Natural killer cell (primary cell): ENCODE results near the gene GPER1. TPM values are rescaled to one million over a fixed set of nuclear protein-coding genes. Genes with fewer than 3 reads are reported as not detected.

Experiments used
- ATAC-seq, 3 donors: fragments of 150-1000 bp in 2 of 3; fragments of 200-7000 bp in 1 of 3; cut with Tn5 transposase; 1 replicate in 1 of 3; 2 replicates in 2 of 3; pipeline ENCODE4 v1.10.0; 2021; ENCODE audit warnings: mild to moderate bottlenecking in 2 of 3, moderate library complexity in 2 of 3
- DNase-seq, 2 donors: peaks; one replicate each; pipeline versions ENCODE4 v3.0.0 to v3.0.0-alpha.2; 2013 to 2021; ENCODE audit warnings: mixed read lengths in 1 of 2
- H3K27ac ChIP-seq: one replicate; pipeline ENCODE4 v1.5.1; 2013; ENCODE audit warnings: mild to moderate bottlenecking, low read length
- H3K27me3 ChIP-seq: one replicate; pipeline ENCODE4 v1.6.1; 2013; ENCODE audit warnings: low read length; ENCODE audit not compliant: control insufficient read depth, insufficient read depth
- H3K36me3 ChIP-seq: one replicate; pipeline ENCODE4 v1.6.1; 2013; ENCODE audit warnings: low read length; ENCODE audit not compliant: control insufficient read depth, insufficient read depth
- H3K4me1 ChIP-seq: one replicate; pipeline ENCODE4 v1.6.1; 2013; ENCODE audit warnings: low read length; ENCODE audit not compliant: control insufficient read depth, insufficient read depth
- H3K4me3 ChIP-seq: one replicate; pipeline ENCODE4 v1.5.1; 2013; ENCODE audit warnings: low read length
- H3K9me3 ChIP-seq: one replicate; pipeline ENCODE4 v1.6.1; 2013; ENCODE audit warnings: low read length; ENCODE audit not compliant: control insufficient read depth, insufficient read depth
- H3K27ac Mint-ChIP-seq, 2 donors: one replicate each; pipeline ENCODE4 v1.8.0; 2022; ENCODE audit warnings: mild to moderate bottlenecking in 2 of 2, mixed read lengths in 2 of 2, moderate library complexity in 1 of 2
- H3K27me3 Mint-ChIP-seq, 2 donors: one replicate each; pipeline ENCODE4 v1.8.0; 2022; ENCODE audit warnings: low read depth in 2 of 2, mixed read lengths in 2 of 2
- H3K36me3 Mint-ChIP-seq: one replicate; pipeline ENCODE4 v1.8.0; 2022; ENCODE audit warnings: mixed read lengths
- H3K4me1 Mint-ChIP-seq, 2 donors: one replicate each; pipeline ENCODE4 v1.8.0; 2022; ENCODE audit warnings: mixed read lengths in 2 of 2
- H3K4me3 Mint-ChIP-seq: one replicate; pipeline ENCODE4 v1.8.0; 2022; ENCODE audit warnings: mild to moderate bottlenecking, moderate library complexity, mixed read lengths
- H3K9me3 Mint-ChIP-seq, 2 donors: one replicate each; pipeline ENCODE4 v1.8.0; 2022; ENCODE audit warnings: mixed read lengths in 2 of 2
- CTCF ChIP-seq: fragments of 200-600 bp; IDR thresholded peaks from one replicate; pipeline ENCODE4 v1.8.0; 2022; ENCODE audit warnings: antibody characterized with exemption
- WGBS: methylation state at CpG from one replicate; pipeline ENCODE4 v1.1.7; 2013; ENCODE audit warnings: missing lambda C conversion rate; ENCODE audit not compliant: insufficient coverage; 5-methylcytosine and 5-hydroxymethylcytosine counted together
- intact Hi-C: fragments of 100-400 bp; cut with micrococcal nuclease; formaldehyde crosslinking; loops from one replicate; pipeline ENCODE4 v1.14.2; 2022
- total RNA-seq, 4 donors: library from RNA; stranded (reverse); fragments of 120-200 nt in 1 of 4; gene quantifications; one replicate each; pipeline versions ENCODE4 v1.2.3 to v1.2.4, GENCODE V29; 2013 to 2022

The GPER1 gene
- total RNA-seq, 3 donors from 2014 or later (not counting 1 experiment from before 2014, with no cell fraction given), result 0.25 to 0.26 TPM; not detected in 1

- Histone ChIP-seq H3K36me3 (no peaks in the 10 kb centered on the region), H3K27ac (no peak overlapping the region), H3K4me3 (no peak overlapping the region), H3K27me3 (no peaks in the 10 kb centered on the region), H3K9me3 (no peaks in the 10 kb centered on the region), H3K4me1 (peaks cover 12% of the 10 kb centered on the region)
- no peaks in the 10 kb centered on the region for H3K36me3 Mint-ChIP-seq
- TF ChIP-seq CTCF, result no peak
- DNase-seq, result no peak
- intact Hi-C loops, result no loop called here
- H3K9me3 Mint-ChIP-seq, result no peaks in the 10 kb centered on the region
- no peak for ATAC-seq
- H3K4me1 Mint-ChIP-seq, result no peaks in the 10 kb centered on the region
- no peak overlapping the region for H3K4me3 Mint-ChIP-seq
- WGBS, result 86% methylated on average over 11 of the region's 13 CpGs
- no peaks in the 10 kb centered on the region for H3K27me3 Mint-ChIP-seq
- H3K27ac Mint-ChIP-seq, result no peak overlapping the region
Observed at GRCh38 chr7:1104516-1105179, 16.7 kb downstream of the GPER1 start.

- no peaks in the 10 kb centered on the region for H3K9me3 ChIP-seq
- Mint-ChIP-seq H3K4me1 (no peaks in the 10 kb centered on the region), H3K27me3 (no peaks in the 10 kb centered on the region), H3K36me3 (no peaks in the 10 kb centered on the region), H3K4me3 (no peak overlapping the region), H3K9me3 (no peaks in the 10 kb centered on the region), H3K27ac (no peak overlapping the region)
- no peak overlapping the region for H3K4me3 ChIP-seq
- 78% methylated on average over 11 of the region's 11 CpGs for WGBS
- no peaks in the 10 kb centered on the region for H3K27me3 ChIP-seq
- no peak for TF ChIP-seq CTCF
- H3K27ac ChIP-seq, result no peak overlapping the region
- DNase-seq (no peak), ATAC-seq (no peak)
- intact Hi-C loops, result no loop called here
- H3K36me3 ChIP-seq, result no peaks in the 10 kb centered on the region
- peaks cover 12% of the 10 kb centered on the region for H3K4me1 ChIP-seq
Observed at GRCh38 chr7:1105189-1105588, 17.3 kb downstream of the GPER1 start.

- no peaks in the 10 kb centered on the region for H3K27me3 Mint-ChIP-seq
- H3K4me1 Mint-ChIP-seq, result no peaks in the 10 kb centered on the region
- no peaks in the 10 kb centered on the region for H3K27me3 ChIP-seq
- no peak overlapping the region for H3K27ac ChIP-seq
- no peaks in the 10 kb centered on the region for H3K36me3 Mint-ChIP-seq
- DNase-seq, result no peak
- H3K4me3 Mint-ChIP-seq, result no peak overlapping the region
- ATAC-seq, result no peak
- no peaks in the 10 kb centered on the region for H3K9me3 Mint-ChIP-seq
- no peak for TF ChIP-seq CTCF
- no peaks in the 10 kb centered on the region for H3K9me3 ChIP-seq
- 89% methylated on average over 27 of the region's 27 CpGs for WGBS
- peaks cover 12% of the 10 kb centered on the region for H3K4me1 ChIP-seq
- no peak overlapping the region for H3K27ac Mint-ChIP-seq
- H3K4me3 ChIP-seq, result no peak overlapping the region
- intact Hi-C loops, result no loop called here
- H3K36me3 ChIP-seq, result no peaks in the 10 kb centered on the region
Observed at GRCh38 chr7:1106063-1106792, 18.3 kb downstream of the GPER1 start.
